ENCODE data around the gene PXDN.

Gene PXDN

DNA sequence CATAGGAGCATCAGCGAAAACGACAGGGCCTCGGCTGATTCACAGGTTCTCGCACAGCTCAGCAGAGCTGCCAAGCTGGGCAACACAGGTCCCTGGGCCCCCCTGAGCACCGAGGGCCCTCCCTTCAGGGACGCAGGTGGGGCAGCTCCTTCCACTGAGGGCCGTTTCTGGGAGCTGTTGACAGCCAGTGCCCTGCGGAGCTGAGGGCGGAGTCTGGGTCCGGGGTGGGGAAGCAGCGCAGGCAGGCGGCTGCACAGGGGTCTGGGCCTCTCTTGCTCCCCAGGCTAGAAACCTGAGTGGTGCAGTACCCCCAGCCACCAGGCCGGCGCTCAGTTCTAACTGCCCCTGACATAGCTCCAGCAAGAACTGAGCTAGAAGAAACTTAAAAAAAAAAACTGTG, 65.7 kb downstream of the PXDN start:
- FAIRE-seq = no peak
- no peak for DNase-seq (ENCODE audit: insufficient read length)
- TF ChIP-seq POLR2A (IDR thresholded peaks at IDR 0.05; ENCODE audit: low read depth, low read length) (no peak), TAF1 (IDR thresholded peaks at IDR 0.05; ENCODE audit: borderline replicate concordance, low read depth, low read length) (no peak), POLR2AphosphoS5 (IDR thresholded peaks at IDR 0.05; ENCODE audit: low read depth, low read length) (no peak)

DNA sequence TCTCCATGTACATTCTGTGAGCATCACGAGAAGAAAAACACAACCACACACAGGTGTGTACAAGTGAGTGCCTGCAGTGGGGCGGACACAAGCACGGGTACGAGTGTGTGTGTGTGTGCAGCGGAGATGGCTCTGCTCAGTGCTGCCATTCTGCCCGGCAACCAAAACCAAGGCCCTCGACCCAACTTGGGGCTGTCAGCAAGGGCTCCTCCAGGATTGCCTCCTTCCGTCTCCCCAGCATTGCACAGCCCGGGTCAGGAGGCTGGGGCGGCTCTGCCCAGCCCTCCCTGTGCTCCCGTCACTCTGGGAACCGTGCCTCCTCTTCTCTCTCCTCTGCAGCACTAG, 66.5 kb downstream of the PXDN start:
- FAIRE-seq = no peak

DNA sequence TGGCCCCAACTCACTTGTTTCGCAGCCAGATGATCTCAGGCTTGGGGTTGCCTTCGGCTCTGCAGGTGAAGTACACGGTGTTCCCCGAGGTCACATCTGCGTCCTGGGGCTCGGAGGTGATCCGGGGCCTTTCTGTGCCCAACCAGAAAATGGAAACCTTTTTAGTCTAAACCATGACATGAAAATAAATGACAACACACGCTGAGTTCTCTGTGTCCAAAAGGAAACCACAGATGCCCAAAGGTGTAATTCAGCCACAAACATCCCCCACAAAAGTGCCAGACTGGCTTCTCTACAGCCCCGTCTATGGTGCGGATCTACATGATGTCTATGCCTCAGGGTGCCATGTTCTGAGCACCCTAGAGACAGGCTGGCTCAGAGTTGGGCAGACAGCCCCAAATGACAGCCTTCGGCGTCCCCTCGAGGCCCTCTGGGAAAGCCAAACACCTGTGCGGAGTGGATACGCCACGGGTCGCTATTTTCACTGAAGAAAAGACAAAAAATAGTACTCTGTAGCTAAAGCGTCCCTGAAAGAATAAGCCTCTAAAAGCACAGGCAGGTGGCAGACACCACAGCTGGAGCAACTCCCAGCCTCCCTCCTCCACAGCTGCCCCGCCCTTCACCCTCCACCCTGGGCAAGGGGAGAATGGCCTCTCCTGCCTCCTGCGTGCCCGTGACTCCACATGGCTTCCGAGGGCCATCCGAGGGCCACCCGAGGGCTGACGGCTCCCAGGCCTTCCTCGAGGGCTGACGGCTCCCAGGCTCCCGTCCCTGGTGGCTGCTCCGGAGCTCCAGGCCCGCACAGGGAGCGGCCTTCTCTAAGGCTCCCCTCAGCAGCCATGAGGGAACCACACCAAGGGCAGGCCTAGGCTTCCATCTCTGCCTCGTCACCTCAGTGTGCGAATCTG, 67.1 kb downstream of the PXDN start:
- no peak for TF ChIP-seq POLR2AphosphoS5 (IDR thresholded peaks at IDR 0.05; ENCODE audit: low read depth, low read length)
- FAIRE-seq (no peak), DNase-seq (ENCODE audit: insufficient read length) (no peak)

More for the DNA sequence above, 66.5 kb downstream of the PXDN start:
- DNase-seq (ENCODE audit: insufficient read length) = no peak
- TF ChIP-seq POLR2AphosphoS5 (IDR thresholded peaks at IDR 0.05; ENCODE audit: low read depth, low read length) (no peak), TAF1 (IDR thresholded peaks at IDR 0.05; ENCODE audit: borderline replicate concordance, low read depth, low read length) (no peak), POLR2A (IDR thresholded peaks at IDR 0.05; ENCODE audit: low read depth, low read length) (no peak)

DNA sequence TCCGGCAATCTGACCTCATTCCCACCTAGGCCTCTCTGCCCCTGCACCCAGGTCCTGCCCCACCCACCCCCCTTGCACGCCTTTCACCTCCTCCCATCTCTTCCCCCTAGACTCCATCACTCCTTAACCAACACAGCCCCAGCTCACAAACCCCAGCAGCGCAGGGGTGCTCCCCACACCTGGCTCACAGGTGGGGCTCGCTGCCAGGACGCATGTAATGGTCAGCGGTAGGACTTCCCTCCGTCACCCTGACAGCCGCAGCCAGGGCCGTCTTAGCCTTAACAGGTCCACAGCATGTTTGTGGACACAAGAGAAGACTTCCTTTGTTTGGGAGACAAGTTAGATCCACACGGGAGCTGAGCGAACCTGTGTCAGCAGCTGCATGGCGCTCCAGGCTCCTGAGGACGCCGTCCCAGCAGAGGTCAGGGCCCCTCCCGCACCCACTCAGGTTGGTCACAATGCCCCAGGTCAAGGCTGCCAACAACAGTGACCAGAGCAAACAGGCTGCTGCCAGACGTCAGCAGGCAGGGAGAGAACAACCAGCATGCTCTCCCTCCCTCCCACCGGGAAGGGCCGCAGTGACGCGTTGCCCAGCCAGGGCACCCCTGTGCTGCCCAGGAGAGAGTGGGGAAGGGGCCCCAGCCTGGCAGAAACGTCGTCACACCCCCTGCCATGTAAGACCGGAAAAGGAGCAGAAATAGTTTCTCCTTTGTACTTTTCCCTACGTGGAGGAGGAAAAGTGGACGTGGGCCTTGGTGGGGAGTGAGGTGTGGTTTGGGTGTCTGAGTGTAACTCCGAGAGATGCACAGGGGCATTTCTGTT, 68.0 kb downstream of the PXDN start:
- TF ChIP-seq POLR2AphosphoS5 (IDR thresholded peaks at IDR 0.05; ENCODE audit: low read depth, low read length) (no peak), TAF1 (IDR thresholded peaks at IDR 0.05; ENCODE audit: borderline replicate concordance, low read depth, low read length) (no peak), POLR2A (IDR thresholded peaks at IDR 0.05; ENCODE audit: low read depth, low read length) (no peak)
- DNase-seq (ENCODE audit: insufficient read length) (no peak), FAIRE-seq (no peak)

DNA sequence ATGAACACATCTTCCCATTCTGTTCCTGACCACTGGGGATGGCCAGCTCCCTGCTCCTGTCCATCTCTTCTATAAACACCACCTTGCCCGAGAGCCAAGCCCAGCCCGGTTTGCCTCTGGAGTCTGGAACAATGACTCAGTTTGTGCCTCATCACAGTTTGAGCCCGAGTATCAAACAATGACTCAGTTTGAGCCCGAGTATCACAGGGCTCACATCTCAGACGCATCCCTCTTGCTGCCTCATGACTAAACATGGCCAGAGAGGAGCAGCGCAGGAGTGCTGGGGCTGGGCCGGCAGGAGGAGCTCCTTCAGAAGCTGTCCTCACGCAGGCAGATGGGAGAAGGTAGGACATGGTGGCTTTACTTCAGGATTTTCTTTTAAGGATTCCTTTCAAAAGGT, 68.7 kb downstream of the PXDN start:
- DNase-seq (ENCODE audit: insufficient read length) (no peak), FAIRE-seq (no peak)
- TF ChIP-seq POLR2A (IDR thresholded peaks at IDR 0.05; ENCODE audit: low read depth, low read length) = no peak
- no peak for TF ChIP-seq POLR2AphosphoS5 (IDR thresholded peaks at IDR 0.05; ENCODE audit: low read depth, low read length)
- TF ChIP-seq TAF1 (IDR thresholded peaks at IDR 0.05; ENCODE audit: borderline replicate concordance, low read depth, low read length) = no peak

DNA sequence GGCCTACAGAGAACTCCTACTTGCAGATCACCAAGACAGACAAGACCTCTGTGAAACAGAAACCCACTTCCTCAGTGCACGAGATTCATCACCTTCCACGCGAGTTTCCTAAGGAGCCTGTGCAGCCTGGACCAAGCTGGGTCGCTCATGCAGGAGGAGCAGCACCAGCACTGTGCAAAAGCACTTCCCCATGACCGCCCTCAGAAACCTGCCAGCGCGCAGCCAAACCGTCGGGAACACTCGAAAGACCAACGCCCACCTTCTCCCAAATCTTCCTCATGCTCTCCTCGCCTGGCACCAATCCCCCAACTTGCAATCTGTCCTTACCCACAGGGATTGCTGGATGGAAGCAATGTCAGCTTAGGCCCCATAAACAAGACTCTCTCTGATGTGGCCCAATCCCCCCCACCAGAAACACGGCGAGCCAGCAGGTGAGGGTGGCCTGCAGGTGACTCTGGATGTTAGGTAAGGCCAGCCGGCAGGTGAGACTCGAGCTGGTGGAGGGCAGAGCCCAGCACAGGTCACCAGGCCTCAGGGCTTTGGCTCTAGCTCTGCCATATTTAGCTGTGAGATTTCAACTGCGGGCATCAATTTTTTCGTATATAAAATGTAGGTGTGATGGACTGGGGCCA, 69.4 kb downstream of the PXDN start:
- DNase-seq (ENCODE audit: insufficient read length) (no peak), FAIRE-seq (no peak)
- TF ChIP-seq POLR2A (IDR thresholded peaks at IDR 0.05; ENCODE audit: low read depth, low read length) (no peak), POLR2AphosphoS5 (IDR thresholded peaks at IDR 0.05; ENCODE audit: low read depth, low read length) (no peak), TAF1 (IDR thresholded peaks at IDR 0.05; ENCODE audit: borderline replicate concordance, low read depth, low read length) (no peak)

DNA sequence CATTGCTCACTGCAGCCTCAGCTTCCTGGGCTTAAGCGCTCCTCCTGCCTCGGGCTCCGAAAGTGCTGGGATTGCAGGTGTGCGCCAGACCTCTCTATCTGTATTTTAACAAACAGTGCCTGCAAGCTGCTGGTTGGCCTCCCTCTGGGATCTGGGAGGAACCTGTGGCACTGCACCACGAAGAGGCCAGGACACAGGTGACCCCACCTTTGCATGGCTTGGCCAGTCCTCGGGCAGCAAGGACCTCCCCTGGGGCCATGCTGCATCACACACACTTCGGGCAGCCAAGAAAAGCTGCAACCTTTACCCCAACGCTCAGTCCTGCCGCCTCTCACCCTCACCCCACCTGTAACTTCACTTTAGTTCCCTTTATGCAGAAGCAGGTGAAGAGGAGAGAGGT, 70.0 kb downstream of the PXDN start:
- FAIRE-seq (no peak), DNase-seq (ENCODE audit: insufficient read length) (no peak)
- TF ChIP-seq POLR2A (IDR thresholded peaks at IDR 0.05; ENCODE audit: low read depth, low read length) (no peak), TAF1 (IDR thresholded peaks at IDR 0.05; ENCODE audit: borderline replicate concordance, low read depth, low read length) (no peak), POLR2AphosphoS5 (IDR thresholded peaks at IDR 0.05; ENCODE audit: low read depth, low read length) (no peak)

DNA sequence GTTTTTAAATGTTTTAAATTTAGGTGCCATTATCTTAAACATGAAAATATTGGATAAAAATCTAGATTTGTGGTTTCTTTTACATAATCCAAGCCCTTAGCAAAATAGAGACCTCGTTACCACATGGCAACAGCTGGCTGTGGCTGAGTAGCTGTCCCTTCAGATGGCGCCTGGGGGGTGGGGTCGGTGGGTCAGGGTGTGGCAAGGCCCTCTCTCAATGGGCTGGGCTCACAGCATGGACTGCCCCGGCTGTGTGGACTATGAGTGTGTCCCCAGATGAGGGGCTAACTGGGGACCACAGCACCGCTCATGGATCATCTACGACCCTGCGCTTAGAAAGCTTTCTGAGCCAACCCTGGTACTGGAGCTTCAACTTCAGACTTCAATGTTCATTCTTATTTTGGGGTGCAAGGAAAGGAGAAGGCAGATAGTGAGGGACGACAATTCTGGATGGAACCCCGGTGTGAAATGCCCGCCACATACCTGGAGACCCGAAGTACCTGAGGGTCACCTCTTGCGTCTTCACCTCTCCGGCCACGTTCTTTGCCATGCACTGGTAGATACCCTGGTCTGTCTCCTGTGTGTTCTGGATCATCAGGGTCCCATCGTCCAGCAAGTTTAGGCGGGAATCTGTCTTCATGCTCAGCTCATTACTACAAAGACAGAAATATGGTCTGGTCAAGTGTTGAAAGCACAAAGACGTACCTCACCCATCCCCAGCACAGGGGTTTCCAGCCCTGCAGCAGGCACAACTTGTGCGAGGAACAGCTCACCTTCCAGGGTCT, 71.0 kb downstream of the PXDN start:
- no peak for TF ChIP-seq TAF1 (IDR thresholded peaks at IDR 0.05; ENCODE audit: borderline replicate concordance, low read depth, low read length)
- TF ChIP-seq POLR2A (IDR thresholded peaks at IDR 0.05; ENCODE audit: low read depth, low read length) = no peak
- no peak for TF ChIP-seq POLR2AphosphoS5 (IDR thresholded peaks at IDR 0.05; ENCODE audit: low read depth, low read length)
- FAIRE-seq = no peak
- no peak for DNase-seq (ENCODE audit: insufficient read length)

DNA sequence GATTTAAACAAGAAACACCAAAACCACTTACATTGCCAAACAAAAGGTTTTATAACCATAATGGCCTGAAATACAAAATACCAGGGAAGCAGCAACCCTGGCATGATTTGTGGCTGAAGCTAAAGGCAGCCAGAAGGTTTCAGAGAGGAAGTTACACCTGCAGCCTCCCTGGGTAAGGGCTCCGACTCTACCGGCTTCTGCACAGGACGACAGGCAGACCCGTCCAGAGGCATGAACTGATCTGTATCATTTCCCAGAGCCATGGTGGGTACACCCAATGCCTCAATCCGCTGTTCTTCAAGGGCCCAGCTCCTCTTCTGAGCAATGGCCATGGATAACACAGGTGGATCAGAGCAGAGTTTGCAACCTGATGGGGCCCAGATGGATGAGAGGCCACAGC, 71.6 kb downstream of the PXDN start:
- DNase-seq (ENCODE audit: insufficient read length) = no peak
- TF ChIP-seq POLR2AphosphoS5 (IDR thresholded peaks at IDR 0.05; ENCODE audit: low read depth, low read length) (no peak), POLR2A (IDR thresholded peaks at IDR 0.05; ENCODE audit: low read depth, low read length) (no peak)
- FAIRE-seq = no peak

DNA sequence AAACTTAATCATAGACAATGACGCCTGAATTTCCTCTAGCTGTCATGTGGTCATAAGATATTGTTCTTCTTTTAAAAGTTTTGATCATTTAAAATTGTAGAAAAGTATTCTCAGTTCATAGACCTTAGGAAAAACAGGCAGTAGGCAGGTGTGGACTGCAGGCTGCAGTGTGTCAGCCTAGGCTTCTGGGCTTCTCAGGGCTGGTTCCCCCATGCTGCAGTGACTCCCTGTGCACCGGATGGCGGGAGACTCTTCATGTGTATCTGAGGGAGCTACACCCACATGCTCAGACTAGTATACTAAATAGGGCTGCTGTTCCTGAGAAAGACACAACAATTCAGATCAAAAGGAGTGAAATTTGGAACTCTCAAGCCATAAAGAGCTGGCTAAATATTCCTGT, 72.4 kb downstream of the PXDN start:
- DNase-seq (ENCODE audit: insufficient read length) (no peak), FAIRE-seq (no peak)
- TF ChIP-seq POLR2A (IDR thresholded peaks at IDR 0.05; ENCODE audit: low read depth, low read length) (no peak), POLR2AphosphoS5 (IDR thresholded peaks at IDR 0.05; ENCODE audit: low read depth, low read length) (no peak), TAF1 (IDR thresholded peaks at IDR 0.05; ENCODE audit: borderline replicate concordance, low read depth, low read length) (no peak)

DNA sequence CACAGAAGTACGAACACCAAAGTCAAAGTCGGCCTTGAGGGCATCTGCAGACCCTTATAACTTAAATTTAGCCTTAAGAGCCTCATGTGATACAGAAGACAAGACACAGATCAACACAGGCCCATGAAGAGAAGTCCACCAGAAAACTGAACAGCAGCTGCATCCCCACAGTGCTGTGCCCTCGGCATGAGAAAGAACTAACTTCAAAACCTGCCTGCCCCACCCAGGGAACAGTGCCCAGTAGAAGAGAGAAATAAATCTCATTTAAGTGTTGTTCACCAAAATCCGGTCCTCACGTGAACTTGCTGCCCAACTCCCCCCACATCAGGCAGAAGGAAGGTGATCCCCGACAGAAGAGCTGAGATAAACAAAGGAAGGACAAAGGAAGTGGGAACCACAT, 73.7 kb downstream of the PXDN start:
- FAIRE-seq (no peak), DNase-seq (ENCODE audit: insufficient read length) (no peak)
- no peak for TF ChIP-seq POLR2A (IDR thresholded peaks at IDR 0.05; ENCODE audit: low read depth, low read length)
- TF ChIP-seq POLR2AphosphoS5 (IDR thresholded peaks at IDR 0.05; ENCODE audit: low read depth, low read length) = no peak
- no peak for TF ChIP-seq TAF1 (IDR thresholded peaks at IDR 0.05; ENCODE audit: borderline replicate concordance, low read depth, low read length)

Measured in GM12892 (cell line).